Measurements from ENCODE around the gene RABAC1.

RABAC1 gene, protein sequence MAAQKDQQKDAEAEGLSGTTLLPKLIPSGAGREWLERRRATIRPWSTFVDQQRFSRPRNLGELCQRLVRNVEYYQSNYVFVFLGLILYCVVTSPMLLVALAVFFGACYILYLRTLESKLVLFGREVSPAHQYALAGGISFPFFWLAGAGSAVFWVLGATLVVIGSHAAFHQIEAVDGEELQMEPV

DNA sequence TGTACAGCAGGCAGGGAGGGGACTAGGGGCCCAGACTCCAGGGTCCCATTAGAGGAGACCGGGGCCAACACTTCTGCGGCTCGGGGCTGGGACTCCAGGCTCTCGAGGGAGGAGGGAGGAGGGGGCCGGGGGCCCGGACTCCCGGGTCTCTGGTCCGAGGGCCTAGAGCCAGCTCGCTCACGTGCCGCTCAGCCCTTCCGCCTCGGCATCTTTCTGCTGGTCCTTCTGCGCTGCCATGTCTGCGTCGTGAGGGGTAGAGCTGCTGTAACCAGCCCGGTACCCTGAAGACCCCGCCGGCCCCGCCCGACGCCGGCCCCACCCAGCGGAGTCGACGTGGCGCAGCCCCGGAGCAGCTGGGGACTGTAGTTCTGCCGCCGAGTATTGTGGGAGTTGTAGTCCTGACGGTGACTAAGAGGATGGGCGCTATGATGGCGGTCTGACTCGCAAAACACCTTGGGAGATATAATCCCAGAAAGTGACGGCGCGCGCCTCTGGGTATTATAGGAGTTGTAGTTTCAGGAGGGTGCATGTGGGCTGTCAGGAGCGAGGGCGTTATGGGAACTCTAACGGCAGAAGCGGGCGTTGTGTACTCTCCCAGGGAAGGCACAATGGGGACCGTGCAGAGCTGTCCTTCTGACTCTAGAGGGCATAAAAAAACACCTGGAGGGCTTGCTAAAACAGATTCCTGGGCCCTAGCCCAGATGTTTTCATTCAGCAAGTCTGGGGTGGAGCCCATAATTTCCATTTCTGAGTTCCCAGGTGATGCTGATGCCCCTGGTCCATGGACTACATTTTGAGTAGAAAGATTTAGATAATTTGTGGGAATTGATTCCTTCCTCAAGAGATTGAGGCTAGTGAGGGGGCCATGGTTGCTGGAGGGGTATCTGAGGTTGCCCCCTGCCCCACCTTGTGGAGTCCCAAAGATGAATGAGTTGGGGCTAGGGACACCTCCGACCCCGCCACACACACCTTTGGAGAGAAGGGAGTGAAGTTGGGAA is at the start of gene RABAC1:
Gene RABAC1, minus strand, starts transcription at position 266 of the 998 bp plus-strand sequence. Its CDS starts 29 bp downstream, at position 237.
- H3K4me3 ChIP-seq: peak within 1 kb of the TSS; percentile 80
- H3K27ac ChIP-seq: peak within 1 kb of the TSS; percentile 89
- TF ChIP-seq, protein P1, sequence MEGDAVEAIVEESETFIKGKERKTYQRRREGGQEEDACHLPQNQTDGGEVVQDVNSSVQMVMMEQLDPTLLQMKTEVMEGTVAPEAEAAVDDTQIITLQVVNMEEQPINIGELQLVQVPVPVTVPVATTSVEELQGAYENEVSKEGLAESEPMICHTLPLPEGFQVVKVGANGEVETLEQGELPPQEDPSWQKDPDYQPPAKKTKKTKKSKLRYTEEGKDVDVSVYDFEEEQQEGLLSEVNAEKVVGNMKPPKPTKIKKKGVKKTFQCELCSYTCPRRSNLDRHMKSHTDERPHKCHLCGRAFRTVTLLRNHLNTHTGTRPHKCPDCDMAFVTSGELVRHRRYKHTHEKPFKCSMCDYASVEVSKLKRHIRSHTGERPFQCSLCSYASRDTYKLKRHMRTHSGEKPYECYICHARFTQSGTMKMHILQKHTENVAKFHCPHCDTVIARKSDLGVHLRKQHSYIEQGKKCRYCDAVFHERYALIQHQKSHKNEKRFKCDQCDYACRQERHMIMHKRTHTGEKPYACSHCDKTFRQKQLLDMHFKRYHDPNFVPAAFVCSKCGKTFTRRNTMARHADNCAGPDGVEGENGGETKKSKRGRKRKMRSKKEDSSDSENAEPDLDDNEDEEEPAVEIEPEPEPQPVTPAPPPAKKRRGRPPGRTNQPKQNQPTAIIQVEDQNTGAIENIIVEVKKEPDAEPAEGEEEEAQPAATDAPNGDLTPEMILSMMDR (IDR thresholded peaks at IDR 0.05): no peak
- DNase-seq (ENCODE audit: low spot score): peak; percentile 88

DNA sequence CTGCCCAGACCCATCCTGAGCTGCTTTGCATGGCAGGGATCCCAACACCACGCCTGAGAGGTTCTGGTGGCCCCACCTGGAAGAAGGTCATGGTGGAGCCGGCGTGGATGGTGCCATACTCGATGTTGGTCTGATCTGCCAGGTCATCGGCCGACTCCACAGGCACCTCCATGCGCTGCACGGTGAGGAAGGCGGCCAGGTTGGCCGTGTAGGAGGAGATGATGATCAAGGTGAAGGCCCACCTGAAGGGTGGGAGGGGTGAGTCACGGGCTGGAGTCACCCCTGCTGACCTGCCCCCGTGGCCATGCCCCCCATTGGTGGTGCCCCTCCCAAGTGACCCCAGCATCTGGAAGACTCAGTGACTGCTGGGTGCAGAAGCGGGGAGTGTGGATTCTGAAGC is 47.4 kb upstream of the RABAC1 start:
- no peak for DNase-seq (ENCODE audit: low spot score)
- TF ChIP-seq, protein P1 (IDR thresholded peaks at IDR 0.05): no peak
- Histone ChIP-seq H3K27ac (no peak overlapping the region), H3K4me3 (no peak overlapping the region)

DNA sequence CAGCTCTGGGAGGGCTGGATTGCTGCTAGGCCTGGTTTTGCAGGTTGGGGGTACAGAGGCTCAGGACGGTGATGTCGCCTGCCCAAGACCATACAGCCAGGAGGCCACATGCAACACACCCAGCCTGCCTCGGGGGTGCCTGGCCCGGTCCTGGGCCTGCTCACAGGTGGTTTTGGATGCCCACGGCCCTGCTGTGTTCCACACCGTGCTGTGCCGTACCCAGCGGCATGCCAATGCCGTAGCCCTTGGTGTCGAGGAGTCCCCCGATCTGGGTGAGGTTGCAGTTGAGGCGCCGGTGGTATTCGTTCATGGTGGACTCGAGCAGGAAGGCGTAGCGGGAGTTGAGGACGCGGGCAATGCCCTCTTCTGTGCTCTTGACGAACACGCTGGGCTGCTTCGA is 46.4 kb upstream of the RABAC1 start:
- no peak overlapping the region for H3K27ac ChIP-seq
- no peak overlapping the region for H3K4me3 ChIP-seq
- no peak for DNase-seq (ENCODE audit: low spot score)
- TF ChIP-seq, protein P1 (IDR thresholded peaks at IDR 0.05): no peak

DNA sequence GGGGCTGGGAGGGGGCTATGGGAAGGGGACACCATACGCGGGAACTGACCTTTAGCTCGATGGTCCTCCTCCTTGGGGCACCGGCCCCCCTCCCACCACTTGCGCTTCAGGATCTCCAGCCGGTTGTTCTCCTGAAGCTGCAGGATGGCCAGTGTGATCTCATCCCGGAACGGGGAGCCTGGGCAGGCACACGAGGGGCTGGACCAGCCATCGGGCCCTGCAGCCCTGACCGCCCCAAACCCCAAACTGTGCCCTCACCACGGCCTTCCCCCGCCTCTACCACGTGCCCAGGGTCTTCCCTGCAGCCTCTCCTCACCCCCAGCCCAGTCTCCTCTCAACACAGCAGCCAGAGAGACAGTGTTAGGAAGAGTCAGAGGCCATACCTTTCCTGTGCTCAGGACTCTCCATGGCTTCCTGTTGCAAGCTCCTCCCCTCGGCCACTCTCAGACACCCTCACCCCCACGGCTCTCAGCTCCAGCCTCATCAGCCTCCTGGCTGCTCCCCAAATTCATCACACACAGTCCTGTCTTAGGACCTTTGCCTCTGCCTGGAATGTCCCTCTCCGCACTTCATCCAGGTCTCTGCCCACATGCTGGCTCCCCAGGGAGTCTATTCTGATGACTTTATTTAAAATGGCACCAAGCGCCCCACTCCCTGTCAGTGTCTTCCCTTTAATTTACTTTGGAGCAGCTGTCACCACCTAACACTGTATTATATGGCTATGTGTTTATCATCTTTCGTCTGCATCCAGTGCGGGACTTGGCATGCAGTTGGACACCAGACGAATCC is 44.6 kb upstream of the RABAC1 start:
- no peak overlapping the region for H3K27ac ChIP-seq
- TF ChIP-seq, protein P1 (IDR thresholded peaks at IDR 0.05): no peak
- peak; percentile 59 for DNase-seq (ENCODE audit: low spot score)
- H3K4me3 ChIP-seq: no peak overlapping the region

DNA sequence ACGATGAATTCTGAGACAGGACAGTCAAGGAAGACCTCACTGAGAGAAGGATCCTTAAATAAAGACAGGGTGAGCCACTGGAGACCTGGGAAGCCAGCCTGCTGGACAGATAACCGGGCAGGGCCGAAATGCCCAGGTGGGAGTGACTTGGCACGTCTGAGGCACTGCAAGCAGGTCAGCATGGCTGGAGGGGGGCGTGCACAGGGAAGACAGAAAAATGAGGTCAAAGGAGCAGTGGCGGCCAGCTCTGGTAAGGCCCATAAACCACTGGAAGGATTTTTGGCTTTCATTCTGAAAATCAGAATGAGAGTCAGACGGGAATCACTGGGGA is 40.7 kb upstream of the RABAC1 start:
- TF ChIP-seq, protein P1 (IDR thresholded peaks at IDR 0.05): no peak
- Histone ChIP-seq H3K4me3 (no peak overlapping the region), H3K27ac (no peak overlapping the region)
- DNase-seq (ENCODE audit: low spot score): no peak

DNA sequence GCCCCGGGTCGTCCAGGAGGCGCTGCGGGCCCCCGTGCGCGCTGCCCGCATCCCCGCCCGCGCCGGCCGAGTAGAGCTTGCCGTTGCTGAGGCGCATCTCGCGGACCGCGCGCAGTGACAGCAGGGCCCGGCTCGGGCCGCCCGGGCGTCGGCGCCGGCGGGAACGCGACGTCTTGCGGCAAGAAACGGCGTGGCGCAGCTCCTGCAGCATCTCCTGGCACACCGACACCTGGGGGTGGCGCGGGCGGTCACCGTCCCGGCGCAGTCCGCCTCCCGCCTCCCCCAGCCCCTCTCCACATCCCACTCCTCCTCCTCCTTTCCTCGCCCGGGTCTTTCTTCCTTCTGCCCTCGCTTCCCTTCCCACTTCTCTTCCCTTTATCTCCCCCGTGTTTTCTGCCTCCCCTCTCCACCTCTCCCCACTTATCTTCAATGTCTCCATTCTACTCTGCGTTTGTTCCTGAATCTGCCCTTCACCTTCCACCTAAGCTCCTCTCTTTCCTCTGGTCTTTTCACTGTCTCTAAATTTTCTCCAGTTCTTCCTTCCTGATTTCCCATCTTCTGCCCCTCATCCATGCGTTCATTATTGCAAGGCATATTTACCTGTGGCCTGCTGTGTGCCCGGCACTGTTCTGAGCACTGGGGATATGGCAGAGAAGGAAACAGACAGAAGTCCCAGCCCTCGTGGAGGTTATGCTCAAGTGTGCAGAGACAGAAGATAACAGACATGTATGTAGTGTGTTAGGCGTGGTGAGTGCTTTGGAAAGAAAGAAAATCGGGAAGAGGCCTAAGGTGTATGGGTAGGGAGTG is 40.2 kb upstream of the RABAC1 start:
- no peak overlapping the region for H3K27ac ChIP-seq
- no peak for DNase-seq (ENCODE audit: low spot score)
- H3K4me3 ChIP-seq: peak overlapping the region; percentile 33
- TF ChIP-seq, protein P1 (IDR thresholded peaks at IDR 0.05): no peak
